ENCODE measurements around the gene SOCS1. TPM values are rescaled to one million over a fixed set of nuclear protein-coding genes. Genes with fewer than 3 reads are reported as not detected.
A peak's percentile ranks its signal among the peaks of the same experiment; 100 is the strongest.

Gene SOCS1
- total and polyA plus RNA-seq, 9 of the 15 experiments (the other 6 are each of a cell fraction or from before 2014, with no cell fraction given): 0.04 to 7.5 (median 2.3) TPM

- TF ChIP-seq, protein P1, sequence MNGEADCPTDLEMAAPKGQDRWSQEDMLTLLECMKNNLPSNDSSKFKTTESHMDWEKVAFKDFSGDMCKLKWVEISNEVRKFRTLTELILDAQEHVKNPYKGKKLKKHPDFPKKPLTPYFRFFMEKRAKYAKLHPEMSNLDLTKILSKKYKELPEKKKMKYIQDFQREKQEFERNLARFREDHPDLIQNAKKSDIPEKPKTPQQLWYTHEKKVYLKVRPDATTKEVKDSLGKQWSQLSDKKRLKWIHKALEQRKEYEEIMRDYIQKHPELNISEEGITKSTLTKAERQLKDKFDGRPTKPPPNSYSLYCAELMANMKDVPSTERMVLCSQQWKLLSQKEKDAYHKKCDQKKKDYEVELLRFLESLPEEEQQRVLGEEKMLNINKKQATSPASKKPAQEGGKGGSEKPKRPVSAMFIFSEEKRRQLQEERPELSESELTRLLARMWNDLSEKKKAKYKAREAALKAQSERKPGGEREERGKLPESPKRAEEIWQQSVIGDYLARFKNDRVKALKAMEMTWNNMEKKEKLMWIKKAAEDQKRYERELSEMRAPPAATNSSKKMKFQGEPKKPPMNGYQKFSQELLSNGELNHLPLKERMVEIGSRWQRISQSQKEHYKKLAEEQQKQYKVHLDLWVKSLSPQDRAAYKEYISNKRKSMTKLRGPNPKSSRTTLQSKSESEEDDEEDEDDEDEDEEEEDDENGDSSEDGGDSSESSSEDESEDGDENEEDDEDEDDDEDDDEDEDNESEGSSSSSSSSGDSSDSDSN (IDR thresholded peaks at IDR 0.05; ENCODE audit: borderline replicate concordance in 1 of 2, low read depth in 2 of 2, low read length in 2 of 2): peak in 1 of 2 experiments; percentile 30; a peak in 1 of 4 replicates
- no peak for TF ChIP-seq TARDBP (IDR thresholded peaks at IDR 0.05)
- TF ChIP-seq YBX1 (IDR thresholded peaks at IDR 0.05): no peak
- no peak for TF ChIP-seq NCOA2 (IDR thresholded peaks at IDR 0.05; ENCODE audit: partially characterized antibody in 2 of 2)
- TF ChIP-seq RBBP5 (IDR thresholded peaks at IDR 0.05; ENCODE audit: borderline replicate concordance, insufficient read depth, low read length, poor library complexity, severe bottlenecking): peak; percentile 30
- TF ChIP-seq CSDE1 (IDR thresholded peaks at IDR 0.05): no peak
- peak in 1 of 2 experiments; percentile 48; a peak in 1 of 4 replicates for TF ChIP-seq TBL1XR1 (IDR thresholded peaks at IDR 0.05; ENCODE audit: low read length in 2 of 2)
- TF ChIP-seq ZBTB9 (CRISPR knock-in tag; IDR thresholded peaks at IDR 0.05): 0 out of 2 replicates have a peak, but pooled peaks have one; percentile 57
- TF ChIP-seq GABPB1 (CRISPR knock-in tag; IDR thresholded peaks at IDR 0.05): peak; percentile 29; the same call in 1 of the 2 replicates
- 0 out of 2 replicates have a peak, but pooled peaks have one; percentile 46 for TF ChIP-seq CREM (IDR thresholded peaks at IDR 0.05; ENCODE audit: low read depth)
- no peak for TF ChIP-seq RFX1 (IDR thresholded peaks at IDR 0.05)
- peak; percentile 53; the same call in 1 of the 2 replicates for TF ChIP-seq ZBED1 (IDR thresholded peaks at IDR 0.05)
- TF ChIP-seq TEAD4 (IDR thresholded peaks at IDR 0.05; ENCODE audit: low read length): peak; percentile 82
- TF ChIP-seq TEAD4 (CRISPR knock-in tag; IDR thresholded peaks at IDR 0.05; ENCODE audit: borderline replicate concordance): no peak
- TF ChIP-seq, protein P2, sequence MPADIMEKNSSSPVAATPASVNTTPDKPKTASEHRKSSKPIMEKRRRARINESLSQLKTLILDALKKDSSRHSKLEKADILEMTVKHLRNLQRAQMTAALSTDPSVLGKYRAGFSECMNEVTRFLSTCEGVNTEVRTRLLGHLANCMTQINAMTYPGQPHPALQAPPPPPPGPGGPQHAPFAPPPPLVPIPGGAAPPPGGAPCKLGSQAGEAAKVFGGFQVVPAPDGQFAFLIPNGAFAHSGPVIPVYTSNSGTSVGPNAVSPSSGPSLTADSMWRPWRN (IDR thresholded peaks at IDR 0.05; ENCODE audit: low read depth): peak; percentile 62; the same call in 1 of the 2 replicates
- peak; percentile 76 for TF ChIP-seq TAL1 (IDR thresholded peaks at IDR 0.05)
- no peak for TF ChIP-seq ZNF134 (CRISPR knock-in tag; conservative IDR thresholded peaks at IDR 0.05)
- peak; percentile 58 for TF ChIP-seq DACH1 (IDR thresholded peaks at IDR 0.05; ENCODE audit: partially characterized antibody)
- no peak for TF ChIP-seq CREB1 (IDR thresholded peaks at IDR 0.05)
- 0 out of 2 replicates have a peak, but pooled peaks have one; percentile 21 for TF ChIP-seq CREB1 (CRISPR knock-in tag; IDR thresholded peaks at IDR 0.05)
- TF ChIP-seq USF1 (CRISPR knock-in tag; IDR thresholded peaks at IDR 0.05): peak; percentile 48
- 0 out of 2 replicates have a peak, but pooled peaks have one; percentile 25 for TF ChIP-seq MTA3 (IDR thresholded peaks at IDR 0.05; ENCODE audit: borderline replicate concordance)
- peak; percentile 55 for TF ChIP-seq MEIS2 (IDR thresholded peaks at IDR 0.05; ENCODE audit: partially characterized antibody)
Observed at GRCh38 chr16:11297492-11298142, 41.6 kb upstream of the SOCS1 start (continued).

Measured in K562 (cell line).